ENCODE results near the gene SNAP47.

Gene SNAP47

GRCh38 chr1:227753999-227754711, 18.9 kb downstream of the SNAP47 start:
- DNase-seq: no peak

DNA sequence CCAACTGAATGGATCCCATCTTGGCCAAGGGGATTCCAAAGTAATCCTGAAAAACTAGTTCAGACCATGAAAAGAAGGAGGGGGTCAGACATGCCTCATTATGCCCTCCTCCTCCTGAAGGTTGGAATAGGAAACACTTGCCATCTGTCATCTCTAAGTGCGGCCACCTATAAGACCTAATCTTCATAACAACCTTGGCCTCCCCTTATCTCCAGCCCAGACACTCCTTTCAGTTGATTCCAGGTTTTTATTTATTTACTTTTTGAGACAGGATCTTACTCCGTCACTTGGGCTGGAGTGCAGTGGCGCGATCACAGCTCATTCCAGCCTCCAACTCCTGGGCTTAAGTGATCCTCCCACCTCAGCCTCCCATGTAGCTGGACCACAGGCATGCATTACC, 19.7 kb downstream of the SNAP47 start:
- no peak for DNase-seq

GRCh38 chr1:227756172-227756959, 21.1 kb downstream of the SNAP47 start:
- DNase-seq: no peak

- DNase-seq: no peak
Observed at GRCh38 chr1:227757781-227758180, 22.5 kb downstream of the SNAP47 start.

DNA sequence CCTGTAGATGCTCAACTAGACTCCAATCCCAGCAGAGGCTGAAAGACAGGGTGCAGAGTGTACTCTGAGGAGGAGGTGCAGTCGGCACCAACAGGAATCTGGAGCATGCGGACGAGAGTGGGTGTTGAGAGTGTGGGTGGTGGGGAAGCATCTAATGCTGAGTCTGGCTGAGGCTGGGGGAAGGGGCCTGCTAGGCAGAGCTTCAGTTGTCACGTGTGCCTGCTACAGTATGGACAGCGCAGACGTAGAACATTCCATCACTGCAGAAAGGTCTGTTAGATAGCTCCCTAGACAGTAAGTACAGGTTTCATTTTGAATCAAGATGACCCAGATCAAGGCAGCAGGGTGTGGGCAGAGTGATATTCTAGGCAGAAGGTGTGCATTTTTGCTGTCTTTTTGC, 23.1 kb downstream of the SNAP47 start:
- DNase-seq: no peak

DNA sequence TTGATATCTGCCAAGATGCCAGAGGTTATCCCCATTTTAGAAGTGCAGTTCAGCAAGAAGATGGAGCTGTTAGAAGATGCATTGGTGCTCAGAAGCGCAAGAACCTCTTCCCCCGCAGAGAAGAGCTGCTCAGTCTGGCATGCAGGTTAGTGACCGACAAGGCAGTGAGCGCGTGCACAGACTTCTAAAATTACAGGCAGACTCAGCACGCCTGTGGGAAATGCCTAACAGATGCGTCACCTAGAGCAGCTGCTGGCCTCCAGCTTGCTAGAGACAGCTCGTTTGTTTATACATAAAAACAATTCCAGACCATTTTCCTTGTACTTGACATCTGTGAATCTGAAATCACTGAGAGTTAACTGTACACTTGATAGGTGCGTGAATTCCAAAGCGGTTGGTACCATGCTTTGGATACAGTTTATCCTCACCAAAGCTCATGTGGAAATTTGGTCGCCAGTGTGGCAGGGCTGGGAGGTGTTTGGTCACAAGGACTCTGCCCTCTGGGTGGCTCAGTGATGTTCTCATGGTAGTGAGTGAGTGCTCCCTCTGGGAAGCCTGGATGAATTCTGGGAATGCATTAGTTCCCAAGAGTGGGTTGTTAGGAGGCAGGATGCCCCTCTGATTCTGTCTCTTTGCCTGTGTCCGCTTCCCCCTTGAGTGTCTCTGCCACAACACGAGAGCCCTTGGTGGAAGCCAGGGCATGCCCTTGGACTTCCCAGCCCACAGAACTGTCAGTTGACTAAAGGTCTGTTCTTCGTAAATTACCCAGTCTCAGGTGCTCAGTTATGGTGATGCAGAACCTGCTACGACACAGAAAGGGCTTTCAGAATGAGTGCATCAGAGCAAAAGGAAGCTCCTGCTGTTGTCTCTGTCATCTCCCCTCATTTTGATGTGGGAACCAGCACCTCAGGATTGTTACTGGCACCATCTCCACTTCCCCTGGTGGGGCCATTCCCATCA, 24.4 kb downstream of the SNAP47 start:
- DNase-seq: no peak

DNA sequence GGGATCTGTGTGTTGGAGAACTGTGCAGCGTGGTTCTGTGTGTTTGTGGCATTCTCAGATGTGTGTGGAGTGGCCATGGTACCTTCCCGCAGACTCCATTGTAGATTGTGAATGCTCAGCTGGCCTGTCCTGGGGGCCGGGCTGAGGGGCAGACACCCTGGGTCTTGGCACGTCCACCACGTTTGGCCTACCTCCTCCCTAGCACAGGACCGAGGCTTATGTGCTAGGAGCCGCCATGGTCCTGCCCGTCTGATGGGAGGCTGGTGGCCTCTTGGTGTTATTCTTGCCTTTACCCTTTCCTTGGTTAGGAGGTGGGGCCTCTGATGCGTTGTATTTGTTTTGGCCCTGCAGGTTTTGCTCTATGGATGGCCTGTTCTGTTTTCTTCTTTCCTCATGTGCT, 25.1 kb downstream of the SNAP47 start:
- no peak for DNase-seq

DNA sequence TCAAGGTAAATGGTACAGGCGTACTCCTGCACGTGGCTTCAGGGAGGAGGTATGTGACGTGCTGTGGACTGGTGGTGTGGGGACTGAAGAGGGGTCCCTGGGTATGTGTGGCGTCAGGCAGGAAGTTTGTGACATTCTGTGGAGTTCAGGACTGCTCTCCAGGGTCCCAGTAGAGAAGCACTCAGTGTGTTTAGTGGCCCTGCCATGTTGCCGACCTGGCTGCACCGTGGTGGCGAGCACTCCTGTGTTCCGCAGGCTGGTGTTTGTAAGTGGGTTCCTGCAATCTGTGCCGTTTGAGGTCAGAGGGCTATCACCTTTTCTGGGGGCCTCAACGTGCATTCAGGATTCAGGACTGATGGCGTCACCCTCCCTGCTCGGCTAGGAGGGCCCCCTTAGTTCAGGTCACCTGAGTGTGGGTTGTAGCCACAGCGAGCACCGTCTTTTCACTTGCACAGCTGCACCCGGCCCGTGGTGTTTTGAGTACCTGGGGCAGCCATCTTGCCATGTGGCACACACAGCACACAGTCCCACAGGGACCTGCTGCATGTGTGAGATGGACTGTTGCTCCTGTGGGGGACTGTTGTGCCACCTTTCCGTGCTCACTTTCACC, 26.5 kb downstream of the SNAP47 start:
- DNase-seq: no peak

DNA sequence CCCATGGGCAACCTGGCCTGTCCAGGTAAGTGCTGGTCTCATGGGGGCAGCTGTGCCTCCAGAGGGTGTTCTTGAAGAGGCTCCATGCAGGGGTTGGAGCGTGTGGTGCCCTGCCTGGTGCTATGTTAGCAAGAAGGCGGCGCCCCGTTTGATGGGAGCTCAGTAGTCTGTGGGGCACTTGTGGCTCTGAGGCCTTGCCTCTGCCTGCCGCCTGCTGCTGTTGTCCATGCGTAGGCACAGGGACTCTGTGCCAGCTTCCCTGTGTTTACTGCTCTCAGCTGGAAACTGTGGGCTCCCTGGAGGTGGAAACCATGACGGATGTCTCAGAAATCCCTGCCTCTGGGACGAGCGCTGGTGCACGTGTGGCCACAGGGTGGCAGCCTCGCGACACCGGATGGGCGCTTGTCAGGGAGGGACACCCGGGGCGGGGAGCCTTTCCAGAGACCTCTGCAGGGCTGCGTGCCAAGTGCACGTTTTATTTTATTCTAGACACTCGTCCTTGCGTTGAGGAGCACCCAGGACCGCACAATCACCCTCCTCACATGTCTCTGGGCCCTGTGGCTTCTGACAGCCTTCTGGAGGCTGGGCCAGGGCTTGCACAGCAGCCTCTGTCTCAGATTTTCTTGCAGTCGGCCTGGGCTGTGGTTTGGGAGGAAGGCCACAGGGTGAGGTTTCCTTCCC, 27.1 kb downstream of the SNAP47 start:
- peak; percentile 79 for DNase-seq

GRCh38 chr1:227763246-227764018, 28.2 kb downstream of the SNAP47 start:
- DNase-seq: no peak

DNA sequence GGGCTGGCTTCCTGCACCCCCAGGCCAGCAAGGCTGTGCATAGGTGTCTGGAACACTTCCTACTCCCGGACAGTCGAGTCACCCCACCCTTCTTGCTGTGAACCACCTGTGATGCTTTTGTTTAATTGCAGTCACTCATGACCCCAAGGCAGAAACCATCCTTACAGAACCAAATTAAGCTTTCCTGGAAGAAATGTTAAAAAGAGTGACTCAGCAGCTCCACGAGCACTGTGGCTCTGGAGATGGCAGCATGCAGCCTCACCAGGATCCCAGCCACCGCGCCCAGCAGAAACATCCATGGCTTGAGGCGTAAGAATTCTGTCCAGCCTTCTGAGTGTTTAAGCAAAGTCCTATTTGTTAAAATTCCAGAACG, 28.8 kb downstream of the SNAP47 start:
- no peak for DNase-seq

- DNase-seq: no peak
Observed at GRCh38 chr1:227765261-227766014, 30.2 kb downstream of the SNAP47 start.

DNA sequence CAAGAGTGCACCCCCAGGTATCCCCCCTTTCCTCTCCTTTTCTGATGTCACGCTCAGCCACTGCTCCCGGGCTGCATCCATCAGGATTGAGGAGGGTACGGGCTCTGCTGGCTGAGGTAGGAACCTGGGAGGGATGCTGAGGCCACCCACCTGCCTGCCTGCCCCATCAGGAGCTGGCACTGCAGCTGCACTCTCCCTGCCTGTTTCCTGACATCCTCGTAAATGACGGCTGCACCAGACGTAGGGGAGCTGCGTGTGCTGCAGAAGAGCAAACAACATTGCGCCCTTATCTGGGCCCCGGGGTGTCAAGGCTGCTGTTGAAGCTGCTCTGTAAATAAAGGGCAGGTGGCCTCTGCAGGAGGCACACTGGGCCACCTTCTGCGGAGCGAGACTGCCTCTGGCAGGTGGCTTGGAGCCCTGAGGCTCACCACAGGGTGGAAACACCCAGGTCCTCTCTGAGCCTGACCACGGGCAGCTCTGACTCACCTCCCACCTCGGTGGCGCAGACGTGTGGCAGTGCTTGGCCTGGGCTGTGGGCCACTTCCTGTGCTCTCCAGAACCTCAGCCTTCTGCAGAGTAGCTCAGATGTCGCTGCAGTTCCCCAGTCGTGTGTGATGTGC, 30.9 kb downstream of the SNAP47 start:
- DNase-seq: peak; percentile 35

- DNase-seq: no peak
Observed at GRCh38 chr1:227766653-227767277, 31.5 kb downstream of the SNAP47 start.

- no peak for DNase-seq
Observed at GRCh38 chr1:227767401-227768124, 32.3 kb downstream of the SNAP47 start.

- no peak for DNase-seq
Observed at GRCh38 chr1:227768125-227768439, 32.8 kb downstream of the SNAP47 start.

GRCh38 chr1:227768640-227769039, 33.4 kb downstream of the SNAP47 start:
- DNase-seq: no peak

GRCh38 chr1:227769047-227769935, 34.1 kb downstream of the SNAP47 start:
- no peak for DNase-seq

Data from stimulated activated CD4-positive, alpha-beta T cell treated with anti-CD3 and anti-CD28 coated beads, Interleukin-12 subunit alpha, Interleukin-12 subunit beta, amount 100 ng/mL, for 4 hours (primary cell).